ENCODE measurements around the gene PCGF6.
"Not testable (repeated sequence)": the region's sequence is repeated elsewhere in the genome, so short reads cannot be mapped to it uniquely, and the experiment has no call there.

PCGF6 gene

GRCh38 chr10:103316087-103316486 is 34.9 kb downstream of the PCGF6 start:
- DNase-seq = no peak

- DNase-seq = no peak
Measured at GRCh38 chr10:103310197-103310596, 40.7 kb downstream of the PCGF6 start.

GRCh38 chr10:103307594-103307993 is 43.3 kb downstream of the PCGF6 start:
- DNase-seq = no peak

- no peak for DNase-seq
Measured at GRCh38 chr10:103295374-103296015, 55.4 kb downstream of the PCGF6 start.

GRCh38 chr10:103291588-103291987 is 59.4 kb downstream of the PCGF6 start:
- DNase-seq = no peak

GRCh38 chr10:103287992-103288391 is 62.9 kb downstream of the PCGF6 start:
- no peak for DNase-seq

GRCh38 chr10:103284170-103284569 is 66.8 kb downstream of the PCGF6 start:
- no peak for DNase-seq

- DNase-seq = no peak
Measured at GRCh38 chr10:103282961-103283360, 68.0 kb downstream of the PCGF6 start.

- peak; percentile 87 for DNase-seq
Measured at GRCh38 chr10:103281753-103282152, 69.2 kb downstream of the PCGF6 start.

- no peak for DNase-seq
Measured at GRCh38 chr10:103280506-103280905, 70.4 kb downstream of the PCGF6 start.

GRCh38 chr10:103280031-103280430 is 70.9 kb downstream of the PCGF6 start:
- no peak for DNase-seq

GRCh38 chr10:103278862-103279298 is 72.1 kb downstream of the PCGF6 start:
- no peak for DNase-seq

GRCh38 chr10:103278537-103278823 is 72.5 kb downstream of the PCGF6 start:
- DNase-seq = no peak

GRCh38 chr10:103277713-103278536 is 73.0 kb downstream of the PCGF6 start:
- no peak for DNase-seq

GRCh38 chr10:103276896-103277712 is 73.8 kb downstream of the PCGF6 start, which contains the start of gene INA:
Gene INA (plus strand): TSS chr10:103277138. CDS start chr10:103277212, 74 bp downstream.
- DNase-seq = peak; percentile 75

- DNase-seq = no peak
Measured at GRCh38 chr10:103276251-103276895, 74.6 kb downstream of the PCGF6 start.

GRCh38 chr10:103273041-103273441 is 77.9 kb downstream of the PCGF6 start:
- peak; percentile 45 for DNase-seq

- DNase-seq = no peak
Measured at GRCh38 chr10:103265717-103266329, 85.1 kb downstream of the PCGF6 start.

GRCh38 chr10:103262229-103262628 is 88.7 kb downstream of the PCGF6 start:
- DNase-seq = no peak

GRCh38 chr10:103259989-103260388 is 91.0 kb downstream of the PCGF6 start:
- DNase-seq = no peak

- not testable (repeated sequence) for DNase-seq
Measured at GRCh38 chr10:103258928-103259327, 92.0 kb downstream of the PCGF6 start.

GRCh38 chr10:103257812-103258211 is 93.1 kb downstream of the PCGF6 start:
- no peak for DNase-seq

- no peak for DNase-seq
Measured at GRCh38 chr10:103256613-103257012, 94.3 kb downstream of the PCGF6 start.
